Breast epithelium (tissue), 3 donors: ENCODE data around the gene NAE1.

Source experiments
- POLR2A ChIP-seq: fragments of 450-650 bp; IDR thresholded peaks from one replicate; pipeline ENCODE4 v1.6.1; 2016; ENCODE audit warnings: antibody characterized with exemption, mild to moderate bottlenecking, moderate library complexity
- POLR2AphosphoS5 ChIP-seq, 3 donors: sonication (generic); formaldehyde crosslinking; IDR thresholded peaks; one replicate each; pipeline ENCODE4 v1.6.1; 2017; ENCODE audit warnings: antibody characterized with exemption in 3 of 3
- TF ChIP-seq, protein P1 (sequence below), 3 donors: fragments of 450-650 bp; IDR thresholded peaks; one replicate each; pipeline ENCODE4 v1.5.1; 2016 to 2017; ENCODE audit warnings: antibody characterized with exemption in 3 of 3, mild to moderate bottlenecking in 3 of 3, moderate library complexity in 3 of 3

DNA sequence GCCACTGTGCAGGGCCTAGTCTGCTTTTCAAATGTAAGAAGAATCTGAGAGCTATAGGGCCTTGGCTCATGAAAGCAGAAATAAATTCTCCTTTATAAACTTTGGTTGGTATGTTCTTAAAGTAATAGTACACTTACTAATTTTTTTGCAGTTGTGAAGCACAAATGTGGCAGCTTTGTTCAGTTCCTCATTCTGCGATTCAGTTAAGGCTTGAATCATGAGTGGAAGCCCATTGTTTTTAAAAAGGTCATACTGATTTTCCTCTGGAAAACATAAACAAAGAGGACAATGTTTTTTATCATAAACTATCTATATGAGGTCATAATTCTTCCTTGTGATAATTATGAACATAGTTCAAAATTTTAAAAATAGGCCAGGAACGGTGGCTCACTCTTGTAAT is 55.8 kb downstream of the NAE1 start:
- TF ChIP-seq, protein P1, sequence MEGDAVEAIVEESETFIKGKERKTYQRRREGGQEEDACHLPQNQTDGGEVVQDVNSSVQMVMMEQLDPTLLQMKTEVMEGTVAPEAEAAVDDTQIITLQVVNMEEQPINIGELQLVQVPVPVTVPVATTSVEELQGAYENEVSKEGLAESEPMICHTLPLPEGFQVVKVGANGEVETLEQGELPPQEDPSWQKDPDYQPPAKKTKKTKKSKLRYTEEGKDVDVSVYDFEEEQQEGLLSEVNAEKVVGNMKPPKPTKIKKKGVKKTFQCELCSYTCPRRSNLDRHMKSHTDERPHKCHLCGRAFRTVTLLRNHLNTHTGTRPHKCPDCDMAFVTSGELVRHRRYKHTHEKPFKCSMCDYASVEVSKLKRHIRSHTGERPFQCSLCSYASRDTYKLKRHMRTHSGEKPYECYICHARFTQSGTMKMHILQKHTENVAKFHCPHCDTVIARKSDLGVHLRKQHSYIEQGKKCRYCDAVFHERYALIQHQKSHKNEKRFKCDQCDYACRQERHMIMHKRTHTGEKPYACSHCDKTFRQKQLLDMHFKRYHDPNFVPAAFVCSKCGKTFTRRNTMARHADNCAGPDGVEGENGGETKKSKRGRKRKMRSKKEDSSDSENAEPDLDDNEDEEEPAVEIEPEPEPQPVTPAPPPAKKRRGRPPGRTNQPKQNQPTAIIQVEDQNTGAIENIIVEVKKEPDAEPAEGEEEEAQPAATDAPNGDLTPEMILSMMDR (IDR thresholded peaks at IDR 0.05), result no peak
- TF ChIP-seq POLR2A (no peak), POLR2AphosphoS5 (IDR thresholded peaks at IDR 0.05) (no peak)
